ENCODE results near the gene KLHL7. TPM values are rescaled to one million over a fixed set of nuclear protein-coding genes. Genes with fewer than 3 reads are reported as not detected.

Gene KLHL7
- total RNA-seq, 1 experiment from 2014 or later: 43.8 TPM

DNA sequence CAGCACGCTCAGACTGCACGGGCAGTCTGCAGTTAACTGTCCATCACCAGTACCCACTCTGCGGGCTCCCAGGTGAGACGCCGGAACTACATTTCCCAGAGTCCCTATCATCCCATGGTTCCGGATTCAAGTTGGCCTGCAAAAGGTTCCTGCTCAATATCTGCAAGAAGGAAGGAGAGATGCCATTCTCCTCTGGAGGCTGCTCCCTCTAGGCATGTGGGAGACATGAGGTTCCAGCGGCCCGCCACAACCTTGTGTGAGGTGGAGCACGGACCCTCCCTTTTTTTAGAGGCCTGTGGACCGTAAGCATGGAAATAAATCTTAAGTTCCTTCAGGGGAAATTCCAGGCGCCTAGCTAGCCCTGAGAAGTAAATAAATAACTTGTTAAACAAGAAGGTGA is 106.0 kb downstream of the KLHL7 start:
- no peaks in the 10 kb centered on the region for H3K36me3 ChIP-seq (ENCODE audit: insufficient read depth, low read length, poor library complexity, severe bottlenecking)
- no peak overlapping the region for H3K27ac ChIP-seq (ENCODE audit: low read depth, low read length, poor library complexity, severe bottlenecking)
- H3K27me3 ChIP-seq (replicated peaks; ENCODE audit: insufficient read depth, low read depth, low read length, poor library complexity): no peaks in the 10 kb centered on the region
- CTCF ChIA-PET: no interaction called here
- intact Hi-C loops (cut with micrococcal nuclease; ENCODE audit: unreplicated experiment): no loop called here
- no peak for TF ChIP-seq EZH2 (IDR thresholded peaks at IDR 0.05; ENCODE audit: borderline replicate concordance, low read depth, low read length, poor library complexity, severe bottlenecking)
- TF ChIP-seq, protein P1, sequence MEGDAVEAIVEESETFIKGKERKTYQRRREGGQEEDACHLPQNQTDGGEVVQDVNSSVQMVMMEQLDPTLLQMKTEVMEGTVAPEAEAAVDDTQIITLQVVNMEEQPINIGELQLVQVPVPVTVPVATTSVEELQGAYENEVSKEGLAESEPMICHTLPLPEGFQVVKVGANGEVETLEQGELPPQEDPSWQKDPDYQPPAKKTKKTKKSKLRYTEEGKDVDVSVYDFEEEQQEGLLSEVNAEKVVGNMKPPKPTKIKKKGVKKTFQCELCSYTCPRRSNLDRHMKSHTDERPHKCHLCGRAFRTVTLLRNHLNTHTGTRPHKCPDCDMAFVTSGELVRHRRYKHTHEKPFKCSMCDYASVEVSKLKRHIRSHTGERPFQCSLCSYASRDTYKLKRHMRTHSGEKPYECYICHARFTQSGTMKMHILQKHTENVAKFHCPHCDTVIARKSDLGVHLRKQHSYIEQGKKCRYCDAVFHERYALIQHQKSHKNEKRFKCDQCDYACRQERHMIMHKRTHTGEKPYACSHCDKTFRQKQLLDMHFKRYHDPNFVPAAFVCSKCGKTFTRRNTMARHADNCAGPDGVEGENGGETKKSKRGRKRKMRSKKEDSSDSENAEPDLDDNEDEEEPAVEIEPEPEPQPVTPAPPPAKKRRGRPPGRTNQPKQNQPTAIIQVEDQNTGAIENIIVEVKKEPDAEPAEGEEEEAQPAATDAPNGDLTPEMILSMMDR (conservative IDR thresholded peaks at IDR 0.05; ENCODE audit: low read depth, low read length): no peak
- POLR2A ChIA-PET (ENCODE audit: low non-redundant PET): no interaction called here
- H3K4me1 ChIP-seq (ENCODE audit: insufficient read depth, low read length, poor library complexity, severe bottlenecking): no peaks in the 10 kb centered on the region
- no peak for DNase-seq (ENCODE audit: low spot score)
- no peak overlapping the region for H3K4me3 ChIP-seq (ENCODE audit: low read depth, low read length, poor library complexity, severe bottlenecking)
- no peaks in the 10 kb centered on the region for H3K9me3 ChIP-seq (ENCODE audit: low read depth, low read length, poor library complexity, severe bottlenecking)
- BruUV-seq (replicated peaks): no TSS peak

DNA sequence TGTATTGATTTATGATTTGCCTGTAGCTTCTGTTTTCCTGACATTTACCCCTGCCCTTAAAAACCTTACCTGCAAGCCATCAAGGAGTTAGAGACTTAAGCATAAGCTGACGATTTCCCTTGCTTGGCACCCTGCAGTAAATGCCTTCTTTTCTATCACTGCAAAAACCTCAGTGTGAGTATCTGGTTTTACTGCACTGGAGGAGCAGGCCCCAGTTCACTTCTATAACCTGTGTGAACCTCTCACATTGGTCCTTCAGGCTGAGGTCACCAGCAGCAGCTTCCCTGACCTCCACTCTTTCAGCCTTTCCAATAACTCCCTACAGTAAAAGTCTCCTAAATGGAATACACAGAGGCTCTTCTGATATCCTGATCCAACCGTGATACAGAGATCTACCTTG is 106.8 kb downstream of the KLHL7 start:
- TF ChIP-seq, protein P1 (conservative IDR thresholded peaks at IDR 0.05; ENCODE audit: low read depth, low read length): no peak
- TF ChIP-seq EZH2 (IDR thresholded peaks at IDR 0.05; ENCODE audit: borderline replicate concordance, low read depth, low read length, poor library complexity, severe bottlenecking): no peak
- H3K4me1 ChIP-seq (ENCODE audit: insufficient read depth, low read length, poor library complexity, severe bottlenecking): no peaks in the 10 kb centered on the region
- DNase-seq (ENCODE audit: low spot score): no peak
- ChIA-PET POLR2A (ENCODE audit: low non-redundant PET) (no interaction called here), CTCF (no interaction called here)
- BruUV-seq (replicated peaks): no TSS peak
- intact Hi-C loops (cut with micrococcal nuclease; ENCODE audit: unreplicated experiment): no loop called here
- no peaks in the 10 kb centered on the region for H3K36me3 ChIP-seq (ENCODE audit: insufficient read depth, low read length, poor library complexity, severe bottlenecking)
- no peak overlapping the region for H3K4me3 ChIP-seq (ENCODE audit: low read depth, low read length, poor library complexity, severe bottlenecking)
- H3K27me3 ChIP-seq (replicated peaks; ENCODE audit: insufficient read depth, low read depth, low read length, poor library complexity): no peaks in the 10 kb centered on the region
- no peak overlapping the region for H3K27ac ChIP-seq (ENCODE audit: low read depth, low read length, poor library complexity, severe bottlenecking)
- H3K9me3 ChIP-seq (ENCODE audit: low read depth, low read length, poor library complexity, severe bottlenecking): no peaks in the 10 kb centered on the region

DNA sequence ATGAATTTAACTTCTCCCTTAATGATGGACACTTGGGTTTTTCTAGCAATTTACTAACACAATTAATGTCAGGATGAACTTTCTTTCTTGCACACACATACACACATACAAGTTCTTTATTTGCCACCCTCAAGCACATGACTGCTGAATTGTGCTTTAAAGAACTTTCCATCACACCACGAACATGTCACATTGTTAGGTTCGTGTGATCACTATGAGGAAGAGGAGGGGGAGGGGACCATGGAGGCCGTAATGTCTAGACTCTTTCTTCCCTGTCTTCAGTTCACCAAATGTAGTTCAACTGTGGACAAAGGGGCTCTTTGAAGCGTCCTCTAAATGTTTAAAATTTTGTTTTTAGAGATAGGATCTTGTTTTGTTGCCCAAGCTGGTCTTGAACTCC is 107.3 kb downstream of the KLHL7 start:
- no peak for DNase-seq (ENCODE audit: low spot score)
- no peak for TF ChIP-seq EZH2 (IDR thresholded peaks at IDR 0.05; ENCODE audit: borderline replicate concordance, low read depth, low read length, poor library complexity, severe bottlenecking)
- TF ChIP-seq, protein P1 (conservative IDR thresholded peaks at IDR 0.05; ENCODE audit: low read depth, low read length): no peak
- ChIA-PET CTCF (no interaction called here), POLR2A (ENCODE audit: low non-redundant PET) (no interaction called here)
- no peaks in the 10 kb centered on the region for H3K36me3 ChIP-seq (ENCODE audit: insufficient read depth, low read length, poor library complexity, severe bottlenecking)
- H3K9me3 ChIP-seq (ENCODE audit: low read depth, low read length, poor library complexity, severe bottlenecking): no peaks in the 10 kb centered on the region
- no peak overlapping the region for H3K4me3 ChIP-seq (ENCODE audit: low read depth, low read length, poor library complexity, severe bottlenecking)
- intact Hi-C loops (cut with micrococcal nuclease; ENCODE audit: unreplicated experiment): no loop called here
- H3K27me3 ChIP-seq (replicated peaks; ENCODE audit: insufficient read depth, low read depth, low read length, poor library complexity): no peaks in the 10 kb centered on the region
- BruUV-seq (replicated peaks): no TSS peak
- no peaks in the 10 kb centered on the region for H3K4me1 ChIP-seq (ENCODE audit: insufficient read depth, low read length, poor library complexity, severe bottlenecking)
- no peak overlapping the region for H3K27ac ChIP-seq (ENCODE audit: low read depth, low read length, poor library complexity, severe bottlenecking)
